RWPE1 (cell line): Measurements from ENCODE around the gene GMCL2.
"Not testable (repeated sequence)": the region's sequence is repeated elsewhere in the genome, so short reads cannot be mapped to it uniquely, and the experiment has no call there.

ENCODE experiments used
- CTCF ChIA-PET: fragments of 350-600 bp; sonication (Branson Sonifier 250); formaldehyde crosslinking; extraction: SDS; loops from one replicate; lab custom pipeline; 2021; lab: Yijun Ruan, JAX
- POLR2A ChIA-PET: fragments of 400-600 bp; formaldehyde crosslinking; extraction: SDS; loops from one replicate; lab custom pipeline; 2020; ENCODE audit warnings: antibody characterized with exemption; ENCODE audit not compliant: low non-redundant PET; lab: Yijun Ruan, JAX
- DNase-seq: peaks from one replicate; pipeline ENCODE4 v3.0.0; 2012; ENCODE audit warnings: low spot score
- H3K27ac ChIP-seq: fragments of 450-650 bp; 2 replicates; pipeline ENCODE4 v1.5.1; 2017
- TF ChIP-seq, protein P1 (sequence below): fragments of 450-650 bp; conservative IDR thresholded peaks from 2 replicates; pipeline ENCODE4 v1.5.1; 2017; ENCODE audit warnings: low read depth, mild to moderate bottlenecking

Gene GMCL2

DNA sequence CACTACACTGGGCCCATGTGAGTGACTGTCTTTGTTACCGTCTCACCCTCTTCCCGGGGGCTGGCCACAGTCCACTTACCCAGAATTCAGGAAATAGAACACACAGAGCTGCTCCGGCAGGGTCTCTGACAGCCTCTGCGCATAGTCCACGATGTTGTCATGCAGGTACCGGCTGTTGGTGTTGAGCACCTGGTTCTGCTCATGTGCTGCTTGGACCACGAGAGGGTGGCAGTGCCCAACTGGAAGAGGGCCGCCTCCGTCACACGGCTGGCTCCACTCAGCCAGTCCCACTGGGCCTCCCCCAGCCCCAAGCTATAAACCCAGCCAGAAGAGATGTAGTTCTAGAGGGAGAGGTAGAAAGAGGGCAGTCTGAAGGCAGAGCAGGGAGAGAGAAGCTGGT, 42.7 kb upstream of the GMCL2 start:
- peak overlapping the region; percentile 44 for H3K27ac ChIP-seq
- ChIA-PET CTCF (interaction anchor here (0.9 kb wide), 1 partner anchor 50 kb away, joined by 3 read pairs; no protein-coding TSS in a partner anchor), POLR2A (no interaction called here)
- DNase-seq, result no peak
- TF ChIP-seq, protein P1, sequence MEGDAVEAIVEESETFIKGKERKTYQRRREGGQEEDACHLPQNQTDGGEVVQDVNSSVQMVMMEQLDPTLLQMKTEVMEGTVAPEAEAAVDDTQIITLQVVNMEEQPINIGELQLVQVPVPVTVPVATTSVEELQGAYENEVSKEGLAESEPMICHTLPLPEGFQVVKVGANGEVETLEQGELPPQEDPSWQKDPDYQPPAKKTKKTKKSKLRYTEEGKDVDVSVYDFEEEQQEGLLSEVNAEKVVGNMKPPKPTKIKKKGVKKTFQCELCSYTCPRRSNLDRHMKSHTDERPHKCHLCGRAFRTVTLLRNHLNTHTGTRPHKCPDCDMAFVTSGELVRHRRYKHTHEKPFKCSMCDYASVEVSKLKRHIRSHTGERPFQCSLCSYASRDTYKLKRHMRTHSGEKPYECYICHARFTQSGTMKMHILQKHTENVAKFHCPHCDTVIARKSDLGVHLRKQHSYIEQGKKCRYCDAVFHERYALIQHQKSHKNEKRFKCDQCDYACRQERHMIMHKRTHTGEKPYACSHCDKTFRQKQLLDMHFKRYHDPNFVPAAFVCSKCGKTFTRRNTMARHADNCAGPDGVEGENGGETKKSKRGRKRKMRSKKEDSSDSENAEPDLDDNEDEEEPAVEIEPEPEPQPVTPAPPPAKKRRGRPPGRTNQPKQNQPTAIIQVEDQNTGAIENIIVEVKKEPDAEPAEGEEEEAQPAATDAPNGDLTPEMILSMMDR, result no peak

- DNase-seq, result not testable (repeated sequence)
- peak overlapping the region; percentile 44 for H3K27ac ChIP-seq
- POLR2A ChIA-PET, result interaction anchor here (0.7 kb wide), 1 partner anchor 313 kb away, joined by 12 read pairs; no protein-coding TSS in a partner anchor
- CTCF ChIA-PET, result interaction anchor here (0.7 kb wide), 1 partner anchor 76 kb away, joined by 4 read pairs; no protein-coding TSS in a partner anchor
Observed at GRCh38 chr5:178229111-178229510, 41.9 kb upstream of the GMCL2 start.

DNA sequence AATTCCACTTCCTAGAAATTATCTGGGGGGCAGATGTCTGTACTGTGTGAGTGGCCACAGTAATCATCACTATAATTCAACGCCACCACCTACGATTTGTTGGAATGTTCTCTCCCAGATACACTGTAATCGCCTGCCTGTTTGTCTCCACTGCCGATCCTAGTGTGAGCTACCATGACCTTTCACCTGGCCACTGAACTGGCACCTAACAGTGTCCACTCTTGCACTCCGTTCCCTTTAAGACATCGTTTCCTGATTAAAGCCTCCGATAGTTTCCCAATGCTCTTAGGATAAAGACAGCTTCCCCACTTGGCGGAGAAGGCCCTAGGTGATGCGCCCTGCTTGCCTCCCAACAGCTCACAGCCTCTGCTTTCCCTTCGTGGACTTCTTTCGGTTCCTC, 41.4 kb upstream of the GMCL2 start:
- H3K27ac ChIP-seq, result peak overlapping the region; percentile 44
- ChIA-PET POLR2A (interaction anchor here (0.7 kb wide), 1 partner anchor 314 kb away, joined by 12 read pairs; no protein-coding TSS in a partner anchor), CTCF (interaction anchor here (0.6 to 0.7 kb wide), 2 partner anchors 76 to 1048 kb away, joined by 3 to 4 read pairs; no protein-coding TSS in a partner anchor)
- DNase-seq, result no peak
- TF ChIP-seq, protein P1, result no peak

DNA sequence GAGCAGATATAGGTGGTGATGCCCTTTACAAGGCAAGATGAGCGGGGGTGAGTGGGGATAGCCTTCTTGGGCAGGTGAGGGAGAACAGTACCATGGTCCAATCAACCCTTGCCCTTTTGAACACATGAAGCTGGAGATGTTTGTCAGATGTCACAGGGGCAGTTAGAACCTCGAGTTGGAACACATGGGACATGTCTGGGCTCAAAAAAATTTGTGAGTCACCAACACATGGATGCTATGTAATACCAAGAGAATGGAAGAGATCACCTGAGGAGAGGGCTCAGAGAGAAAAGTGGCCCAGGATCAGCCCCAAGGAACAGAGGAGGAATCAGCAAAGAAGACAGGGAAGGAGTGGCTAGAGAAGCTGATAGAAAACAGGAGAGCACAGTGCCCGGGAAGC, 40.8 kb upstream of the GMCL2 start:
- no peak for DNase-seq
- ChIA-PET CTCF (interaction anchor here (0.6 kb wide), 2 partner anchors 234 to 1049 kb away, joined by 3 to 5 read pairs; no protein-coding TSS in a partner anchor), POLR2A (interaction anchor here (0.7 kb wide), 1 partner anchor 42 kb away, joined by 3 read pairs; no protein-coding TSS in a partner anchor)
- TF ChIP-seq, protein P1, result no peak
- H3K27ac ChIP-seq, result peak overlapping the region; percentile 44

GRCh38 chr5:178227138-178227659, 40.0 kb upstream of the GMCL2 start:
- CTCF ChIA-PET, result interaction anchor here (0.6 kb wide), 1 partner anchor 234 kb away, joined by 5 read pairs; no protein-coding TSS in a partner anchor
- POLR2A ChIA-PET, result no interaction called here
- H3K27ac ChIP-seq, result peak overlapping the region; percentile 44
- TF ChIP-seq, protein P1, result no peak
- DNase-seq, result no peak

DNA sequence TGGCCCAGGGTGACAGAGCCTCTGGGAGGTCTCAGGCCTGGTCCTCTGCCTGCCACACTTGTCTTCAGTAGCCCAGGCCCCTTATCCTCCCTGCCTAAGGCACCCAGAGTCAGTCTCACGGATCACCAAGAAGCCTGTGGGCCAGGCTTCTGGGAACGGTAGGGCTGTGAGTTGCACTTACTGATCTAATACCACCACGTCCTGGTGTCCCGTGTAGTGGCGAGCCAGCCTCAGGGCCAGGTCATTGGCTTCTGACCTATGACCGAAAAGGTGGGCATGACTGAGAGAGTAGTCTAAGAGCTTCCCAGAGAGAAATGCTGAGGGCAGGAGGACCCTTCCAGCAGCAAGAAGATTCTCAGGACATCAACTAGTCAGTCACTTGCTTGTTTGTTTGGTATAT, 38.0 kb upstream of the GMCL2 start:
- TF ChIP-seq, protein P1, result no peak
- ChIA-PET POLR2A (no interaction called here), CTCF (interaction anchor here (1.0 kb wide), 1 partner anchor 10 kb away, joined by 3 read pairs; no protein-coding TSS in a partner anchor)
- no peak for DNase-seq
- H3K27ac ChIP-seq, result no peak overlapping the region

DNA sequence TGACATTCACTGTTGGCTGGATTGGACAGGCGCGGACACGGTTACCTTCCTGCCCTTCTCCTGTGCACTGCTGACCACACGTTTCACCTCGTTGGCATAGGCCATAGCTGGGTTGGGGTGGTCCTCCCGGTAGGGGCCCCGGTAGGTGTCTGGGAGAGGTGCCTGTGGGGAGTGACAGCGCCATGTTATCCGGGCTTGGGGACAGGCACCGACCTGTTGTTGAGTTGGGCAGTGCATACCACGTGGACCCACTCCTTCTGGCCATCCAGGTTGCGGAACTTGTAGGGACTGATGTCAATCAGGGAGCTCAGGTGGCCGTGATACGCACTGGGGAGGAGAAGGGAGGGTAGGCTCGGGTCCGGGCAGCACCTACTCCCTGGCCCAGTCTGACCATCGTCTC, 37.2 kb upstream of the GMCL2 start:
- POLR2A ChIA-PET, result interaction anchor here (0.6 kb wide), 1 partner anchor 453 kb away, joined by 3 read pairs; no protein-coding TSS in a partner anchor

More for the DNA sequence above, 37.2 kb upstream of the GMCL2 start:
- TF ChIP-seq, protein P1, result no peak
- CTCF ChIA-PET, result interaction anchor here (0.6 to 1.0 kb wide), 2 partner anchors 11 to 20 kb away, joined by 3 read pairs; partner anchors contain the start of gene HNRNPAB
- DNase-seq, result no peak
- peak overlapping the region; percentile 37 for H3K27ac ChIP-seq
